Keratinocyte (primary cell): ENCODE results near the gene KCNMA1. TPM values are rescaled to one million over a fixed set of nuclear protein-coding genes. Genes with fewer than 3 reads are reported as not detected.

Source experiments
- DNase-seq: peaks from one replicate; pipeline ENCODE4 v3.0.0-alpha.2; 2011; ENCODE audit warnings: low read depth, missing footprints, low spot score
- FAIRE-seq: peaks from 2 replicates; lab custom pipeline; 2011; peaks lifted over from hg19 to GRCh38; lab: Jason Lieb, UNC
- H2AFZ ChIP-seq: 2 replicates; pipeline ENCODE4 v1.6.0; 2012; ENCODE audit warnings: low read length, control low read depth, inconsistent platforms; ENCODE audit not compliant: control insufficient read depth
- H3K27ac ChIP-seq: 2 replicates; pipeline ENCODE4 v1.5.1; 2011; ENCODE audit warnings: low read length; ENCODE audit not compliant: control insufficient read depth, insufficient read depth
- H3K27me3 ChIP-seq: 3 replicates; pipeline ENCODE4 v1.6.0; 2011; ENCODE audit warnings: low read length; ENCODE audit not compliant: control insufficient read depth, insufficient read depth; ENCODE audit errors: extremely low read depth
- H3K36me3 ChIP-seq, 2 experiments: 2 replicates in 1 of 2; 3 replicates in 1 of 2; pipeline ENCODE4 v1.5.1; 2011; ENCODE audit warnings: low read length in 2 of 2, mild to moderate bottlenecking in 1 of 2; ENCODE audit not compliant: control insufficient read depth in 2 of 2, insufficient read depth in 2 of 2; ENCODE audit errors: extremely low read depth in 1 of 2
- H3K4me1 ChIP-seq: 3 replicates; pipeline ENCODE4 v1.5.1; 2011; ENCODE audit warnings: low read length; ENCODE audit not compliant: control insufficient read depth, insufficient read depth; ENCODE audit errors: extremely low read depth
- H3K4me2 ChIP-seq: 3 replicates; pipeline ENCODE4 v1.6.0; 2011; ENCODE audit warnings: low read depth, low read length; ENCODE audit not compliant: control insufficient read depth, insufficient read depth; ENCODE audit errors: extremely low read depth
- H3K4me3 ChIP-seq, 3 experiments: fragments of 200-600 bp in 1 of 3; sonication (generic) in 1 of 3; 2 replicates in 2 of 3; 3 replicates in 1 of 3; pipeline ENCODE4 v1.5.1; 2011 to 2016; ENCODE audit warnings: low read length in 3 of 3, mild to moderate bottlenecking in 3 of 3, control low read depth in 2 of 3, inconsistent platforms in 1 of 3, low read depth in 1 of 3, mixed read lengths in 1 of 3, mixed run types in 1 of 3, moderate library complexity in 1 of 3; ENCODE audit not compliant: control insufficient read depth in 2 of 3, insufficient read depth in 2 of 3; ENCODE audit errors: extremely low read depth in 1 of 3
- H3K79me2 ChIP-seq: 2 replicates; pipeline ENCODE4 v1.6.0; 2012; ENCODE audit warnings: low read length; ENCODE audit not compliant: control insufficient read depth, insufficient read depth
- H3K9ac ChIP-seq: 3 replicates; pipeline ENCODE4 v1.6.0; 2011; ENCODE audit warnings: low read length; ENCODE audit not compliant: control insufficient read depth, insufficient read depth; ENCODE audit errors: extremely low read depth
- H3K9me1 ChIP-seq: 3 replicates; pipeline ENCODE4 v1.6.0; 2011; ENCODE audit warnings: low read length; ENCODE audit not compliant: control insufficient read depth, insufficient read depth; ENCODE audit errors: extremely low read depth
- H3K9me3 ChIP-seq: 2 replicates; pipeline ENCODE4 v1.5.1; 2012; ENCODE audit warnings: low read depth, low read length; ENCODE audit not compliant: control insufficient read depth
- H4K20me1 ChIP-seq: 3 replicates; pipeline ENCODE4 v1.6.0; 2011; ENCODE audit warnings: low read length; ENCODE audit not compliant: control insufficient read depth, insufficient read depth; ENCODE audit errors: extremely low read depth
- CTCF ChIP-seq, 3 experiments: IDR thresholded peaks in 1 of 3; conservative IDR thresholded peaks in 1 of 3; optimal IDR thresholded peaks in 1 of 3; 2 replicates in 2 of 3; 3 replicates in 1 of 3; pipeline versions ENCODE3 to v1.5.1; 2011; ENCODE audit warnings: low read length in 3 of 3, mild to moderate bottlenecking in 3 of 3, moderate library complexity in 2 of 3, control low read depth in 1 of 3, inconsistent platforms in 1 of 3; ENCODE audit not compliant: insufficient read depth in 2 of 3; ENCODE audit errors: extremely low read depth in 1 of 3
- EZH2 ChIP-seq: IDR thresholded peaks from one replicate; pipeline ENCODE4 v1.6.1; 2012; ENCODE audit warnings: inconsistent platforms, mild to moderate bottlenecking, low read length, moderate library complexity
- dilution Hi-C: fragments of 300-500 bp; cut with MboI; formaldehyde crosslinking; loops from one replicate; pipeline ENCODE4 v1.7.0; 2020; ENCODE audit warnings: low sequenced_read_pairs; ENCODE audit not compliant: extremely low pct_ligation_motif_present
- polyA plus RNA-seq, 5 experiments: library from polyadenylated mRNA; depleted of rRNA in 3 of 5; stranded (reverse) in 3 of 5; stranded (forward) in 1 of 5; unstranded in 1 of 5; fragments of >200 nt; gene quantifications; 1 replicate in 1 of 5; 2 replicates in 3 of 5; 3 replicates in 1 of 5; pipeline versions ENCODE4 v1.2.1 to v1.2.3, GENCODE V29; 2011 to 2012; ENCODE audit warnings: missing spikeins in 2 of 5, low read depth in 1 of 5, low replicate concordance in 1 of 5

The KCNMA1 gene
- polyA plus RNA-seq, 1 donor (not counting 4 experiments of a cell fraction or from before 2014, with no cell fraction given) = 6.3 TPM

DNA sequence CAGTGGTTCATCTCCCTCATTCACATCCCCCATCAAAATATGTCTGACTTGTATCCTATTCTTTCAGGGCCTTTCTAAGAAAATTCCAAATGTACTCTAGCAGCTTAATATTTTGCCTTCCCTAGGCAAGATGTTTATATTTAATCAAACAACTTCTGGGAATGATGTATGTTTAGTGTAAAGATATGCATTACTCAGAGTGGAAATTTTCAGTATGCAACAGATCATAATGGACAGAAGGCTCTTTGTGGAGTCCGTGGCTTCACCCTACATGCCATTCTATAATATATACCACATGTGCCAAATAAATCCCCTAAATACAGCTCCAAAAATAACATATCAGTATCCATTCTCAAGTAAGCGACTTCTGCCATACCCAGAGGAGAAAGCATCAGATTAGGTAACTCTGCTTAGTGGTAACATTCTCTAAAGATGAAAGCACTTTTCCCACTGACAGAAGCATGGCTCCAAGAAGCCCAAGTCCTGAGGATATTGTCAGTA lies 316.6 kb downstream of the KCNMA1 start:
- no peak overlapping the region for H3K9ac ChIP-seq
- dilution Hi-C loops = no loop called here
- no peak overlapping the region for H3K4me2 ChIP-seq
- H3K27me3 ChIP-seq = no peaks in the 10 kb centered on the region
- no peak overlapping the region for H3K27ac ChIP-seq
- TF ChIP-seq CTCF (optimal IDR thresholded peaks at IDR 0.05 in 1 of 3, IDR thresholded peaks at IDR 0.05 in 1 of 3, conservative IDR thresholded peaks at IDR 0.05 in 1 of 3; ENCODE audit: extremely low read depth in 1 of 3, insufficient read depth in 2 of 3, low read length in 3 of 3) (no peak), EZH2 (no peak)
- no peaks in the 10 kb centered on the region for H3K9me3 ChIP-seq
- H4K20me1 ChIP-seq = no peaks in the 10 kb centered on the region
- H3K36me3 ChIP-seq = no peaks in the 10 kb centered on the region
- no peak overlapping the region for H2AFZ ChIP-seq
- FAIRE-seq (no peak), DNase-seq (no peak)
- H3K4me3 ChIP-seq = no peak overlapping the region
- no peaks in the 10 kb centered on the region for H3K9me1 ChIP-seq
- no peaks in the 10 kb centered on the region for H3K79me2 ChIP-seq
- no peaks in the 10 kb centered on the region for H3K4me1 ChIP-seq

- Histone ChIP-seq H3K9me1 (no peaks in the 10 kb centered on the region), H3K9me3 (no peaks in the 10 kb centered on the region), H3K27me3 (no peaks in the 10 kb centered on the region), H3K27ac (no peak overlapping the region), H3K4me2 (no peak overlapping the region), H3K9ac (no peak overlapping the region), H4K20me1 (no peaks in the 10 kb centered on the region), H3K4me3 (no peak overlapping the region), H3K79me2 (no peaks in the 10 kb centered on the region), H3K36me3 (no peaks in the 10 kb centered on the region), H3K4me1 (no peaks in the 10 kb centered on the region), H2AFZ (no peak overlapping the region)
- DNase-seq = no peak
- no peak for FAIRE-seq
- dilution Hi-C loops = no loop called here
- TF ChIP-seq CTCF (optimal IDR thresholded peaks at IDR 0.05 in 1 of 3, IDR thresholded peaks at IDR 0.05 in 1 of 3, conservative IDR thresholded peaks at IDR 0.05 in 1 of 3; ENCODE audit: extremely low read depth in 1 of 3, insufficient read depth in 2 of 3, low read length in 3 of 3) = no peak
- TF ChIP-seq EZH2 = no peak
Observed at GRCh38 chr10:77319557-77319956, 318.1 kb downstream of the KCNMA1 start.
